ENCODE results near the gene ERMAP.

GRCh38 chr1:42834803-42835202, 17.9 kb downstream of the ERMAP start:
- no peak for TF ChIP-seq BHLHE40 (IDR thresholded peaks at IDR 0.05; ENCODE audit: borderline replicate concordance)
- no peak for TF ChIP-seq HDGF (IDR thresholded peaks at IDR 0.05; ENCODE audit: borderline replicate concordance)
- no peak for TF ChIP-seq FOXA1 (IDR thresholded peaks at IDR 0.05)
- no peak for TF ChIP-seq TARDBP (IDR thresholded peaks at IDR 0.05)
- no peak for TF ChIP-seq ARNT (IDR thresholded peaks at IDR 0.05)
- TF ChIP-seq SP1 (IDR thresholded peaks at IDR 0.05), result no peak
- TF ChIP-seq SUZ12 (IDR thresholded peaks at IDR 0.05), result no peak
- no peak for TF ChIP-seq NFRKB (IDR thresholded peaks at IDR 0.05)
- no peak for TF ChIP-seq ELF4 (IDR thresholded peaks at IDR 0.05)
- no peak for TF ChIP-seq ZNF384 (IDR thresholded peaks at IDR 0.05)
- no peak for TF ChIP-seq FOXM1 (IDR thresholded peaks at IDR 0.05; ENCODE audit: borderline replicate concordance)
- TF ChIP-seq, protein P1, sequence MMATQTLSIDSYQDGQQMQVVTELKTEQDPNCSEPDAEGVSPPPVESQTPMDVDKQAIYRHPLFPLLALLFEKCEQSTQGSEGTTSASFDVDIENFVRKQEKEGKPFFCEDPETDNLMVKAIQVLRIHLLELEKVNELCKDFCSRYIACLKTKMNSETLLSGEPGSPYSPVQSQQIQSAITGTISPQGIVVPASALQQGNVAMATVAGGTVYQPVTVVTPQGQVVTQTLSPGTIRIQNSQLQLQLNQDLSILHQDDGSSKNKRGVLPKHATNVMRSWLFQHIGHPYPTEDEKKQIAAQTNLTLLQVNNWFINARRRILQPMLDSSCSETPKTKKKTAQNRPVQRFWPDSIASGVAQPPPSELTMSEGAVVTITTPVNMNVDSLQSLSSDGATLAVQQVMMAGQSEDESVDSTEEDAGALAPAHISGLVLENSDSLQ (IDR thresholded peaks at IDR 0.05), result no peak
- no peak for TF ChIP-seq FOXK2 (IDR thresholded peaks at IDR 0.05)
